ENCODE data around the gene RNU6-8. TPM values are rescaled to one million over a fixed set of nuclear protein-coding genes. Genes with fewer than 3 reads are reported as not detected.

The RNU6-8 gene
- total RNA-seq, 1 experiment from 2014 or later: not detected

DNA sequence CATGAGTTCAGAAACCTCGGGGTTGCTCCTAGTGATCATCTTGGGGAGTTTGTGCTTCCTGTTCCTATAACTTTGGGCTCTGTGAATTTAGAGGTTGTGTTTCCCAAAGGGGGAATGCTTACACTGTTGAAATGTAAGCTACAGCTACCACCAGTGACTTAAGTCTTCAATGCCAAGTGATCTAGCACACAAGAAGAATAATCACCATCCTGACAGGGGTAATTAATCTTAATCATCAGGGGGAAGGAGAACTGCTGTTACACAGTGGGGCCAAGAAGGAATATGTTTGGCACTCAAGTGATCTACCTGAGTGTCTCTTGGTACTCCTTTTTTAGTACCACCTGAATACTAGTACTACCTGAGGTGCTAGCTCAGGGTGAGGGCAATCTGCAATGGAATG lies 36.1 kb downstream of the RNU6-8 start:
- peaks cover 0 to 9% of the 10 kb centered on the region in 2 experiments; a peak in 2 of 5 replicates for H3K9me3 Mint-ChIP-seq
- Histone ChIP-seq H3K79me1 (ENCODE audit: insufficient read depth, low read depth, low read length, poor library complexity, severe bottlenecking) (no peaks in the 10 kb centered on the region), H2BK20ac (ENCODE audit: low read depth, low read length, poor library complexity, severe bottlenecking) (no peak overlapping the region), H3K9ac (ENCODE audit: extremely low read depth, insufficient read length, low read length) (no peak overlapping the region), H3K23ac (ENCODE audit: insufficient read length, low read depth, low read length) (no peak overlapping the region), H3K27ac (ENCODE audit: insufficient read length, low read depth, low read length) (no peak overlapping the region), H3K27me3 (ENCODE audit: insufficient read depth, low read length) (no peaks in the 10 kb centered on the region), H2AFZ (ENCODE audit: low read length) (no peak overlapping the region), H4K20me1 (ENCODE audit: control insufficient read depth, insufficient read depth, insufficient read length) (no peaks in the 10 kb centered on the region), H3K4me1 (ENCODE audit: insufficient read depth, low read length) (no peaks in the 10 kb centered on the region), H4K5ac (ENCODE audit: insufficient read length, low read depth, low read length) (no peak overlapping the region), H2AK5ac (ENCODE audit: insufficient read length, low read length) (no peak overlapping the region), H3K18ac (ENCODE audit: insufficient read length, low read depth, low read length) (no peak overlapping the region), H3K4ac (ENCODE audit: low read depth, low read length) (no peak overlapping the region), H3K9me3 (ENCODE audit: control insufficient read depth, low read depth, low read length) (no peaks in the 10 kb centered on the region), H3K14ac (ENCODE audit: insufficient read depth, low read length) (no peak overlapping the region), H2BK12ac (ENCODE audit: insufficient read length, low read depth, low read length) (no peak overlapping the region), H3K23me2 (ENCODE audit: insufficient read length, low read depth, low read length, poor library complexity, severe bottlenecking) (no peaks in the 10 kb centered on the region), H2BK15ac (ENCODE audit: low read depth, low read length) (no peak overlapping the region), H4K8ac (replicated peaks; ENCODE audit: insufficient read length, low read depth, low read length) (no peak overlapping the region), H2BK5ac (ENCODE audit: insufficient read length, low read length) (no peak overlapping the region), H3T11ph (ENCODE audit: low read length) (no peak overlapping the region), H2BK120ac (ENCODE audit: low read depth, low read length, poor library complexity, severe bottlenecking) (no peak overlapping the region), H3K4me2 (ENCODE audit: insufficient read depth, insufficient read length, low read length) (no peak overlapping the region), H4K91ac (ENCODE audit: insufficient read length, low read depth, low read length) (no peak overlapping the region), H3K79me2 (ENCODE audit: insufficient read depth, low read length) (no peaks in the 10 kb centered on the region), H3K56ac (ENCODE audit: insufficient read length, low read depth, low read length) (no peak overlapping the region)
- H3K36me3 Mint-ChIP-seq (ENCODE audit: insufficient read depth in 1 of 3, low read depth in 3 of 3): no peaks in the 10 kb centered on the region
- no peak for DNase-seq
- no peak overlapping the region for H3K4me3 Mint-ChIP-seq
- no peaks in the 10 kb centered on the region for H3K27me3 Mint-ChIP-seq (ENCODE audit: low read depth)
- H3K27ac Mint-ChIP-seq: no peak overlapping the region
- WGBS (ENCODE audit: extremely low coverage, insufficient read length, low lambda C conversion rate): no CpG with 5 or more reads among the region's 1 CpG
- H3K4me1 Mint-ChIP-seq: peaks cover 0 to 6% of the 10 kb centered on the region in 2 experiments; a peak in 3 of 4 replicates
- TF ChIP-seq, protein P1, sequence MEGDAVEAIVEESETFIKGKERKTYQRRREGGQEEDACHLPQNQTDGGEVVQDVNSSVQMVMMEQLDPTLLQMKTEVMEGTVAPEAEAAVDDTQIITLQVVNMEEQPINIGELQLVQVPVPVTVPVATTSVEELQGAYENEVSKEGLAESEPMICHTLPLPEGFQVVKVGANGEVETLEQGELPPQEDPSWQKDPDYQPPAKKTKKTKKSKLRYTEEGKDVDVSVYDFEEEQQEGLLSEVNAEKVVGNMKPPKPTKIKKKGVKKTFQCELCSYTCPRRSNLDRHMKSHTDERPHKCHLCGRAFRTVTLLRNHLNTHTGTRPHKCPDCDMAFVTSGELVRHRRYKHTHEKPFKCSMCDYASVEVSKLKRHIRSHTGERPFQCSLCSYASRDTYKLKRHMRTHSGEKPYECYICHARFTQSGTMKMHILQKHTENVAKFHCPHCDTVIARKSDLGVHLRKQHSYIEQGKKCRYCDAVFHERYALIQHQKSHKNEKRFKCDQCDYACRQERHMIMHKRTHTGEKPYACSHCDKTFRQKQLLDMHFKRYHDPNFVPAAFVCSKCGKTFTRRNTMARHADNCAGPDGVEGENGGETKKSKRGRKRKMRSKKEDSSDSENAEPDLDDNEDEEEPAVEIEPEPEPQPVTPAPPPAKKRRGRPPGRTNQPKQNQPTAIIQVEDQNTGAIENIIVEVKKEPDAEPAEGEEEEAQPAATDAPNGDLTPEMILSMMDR (conservative IDR thresholded peaks at IDR 0.05): no peak

Measured in H9 (cell line).